HG02970 (cell line): ENCODE data around the gene RALGDS.
A peak's percentile ranks its signal among the peaks of the same experiment; 100 is the strongest.

Experiments used
- ATAC-seq: cut with Tn5 transposase; IDR thresholded peaks from one replicate; pipeline ENCODE4 v1.9.1; 2021; ENCODE audit warnings: mild to moderate bottlenecking, moderate library complexity, moderate number of reproducible peaks; ENCODE audit not compliant: unreplicated experiment, low FRiP score

Gene RALGDS

DNA sequence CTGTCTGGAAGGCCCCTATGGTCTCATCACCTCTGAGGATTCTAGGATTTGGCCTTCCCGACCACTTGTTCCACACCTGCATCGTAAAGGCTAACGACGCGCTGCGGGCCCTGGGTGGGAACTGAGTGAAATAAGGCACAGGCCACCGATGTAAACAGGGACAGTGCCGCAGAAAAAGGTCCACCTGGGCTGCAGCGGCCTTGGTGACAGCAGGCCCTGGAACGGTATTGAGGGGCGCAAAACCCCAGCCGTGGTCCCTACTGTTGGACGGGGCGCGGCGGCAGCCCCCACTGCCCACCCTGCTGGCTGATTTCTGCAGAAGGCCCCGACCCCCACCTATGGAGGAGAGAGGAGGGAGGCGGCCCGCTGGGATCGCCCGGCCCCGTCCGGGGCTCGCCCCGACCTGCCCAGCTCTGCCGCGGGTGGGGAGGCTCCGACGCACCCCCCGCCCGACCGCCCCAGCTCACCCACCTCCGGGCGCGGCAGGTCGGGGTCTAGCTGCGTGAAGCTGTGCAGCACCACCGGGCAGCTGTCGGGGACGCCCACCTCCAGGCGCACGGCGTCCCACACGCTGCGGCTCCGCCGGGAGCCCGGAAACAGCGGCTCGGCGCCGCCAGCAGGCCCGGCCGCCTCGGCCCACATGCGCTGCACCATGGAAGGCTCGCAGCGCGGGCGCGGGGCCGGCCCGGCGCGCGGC lies 391 bp downstream of the RALGDS start:
- peak; percentile 9 for ATAC-seq

DNA sequence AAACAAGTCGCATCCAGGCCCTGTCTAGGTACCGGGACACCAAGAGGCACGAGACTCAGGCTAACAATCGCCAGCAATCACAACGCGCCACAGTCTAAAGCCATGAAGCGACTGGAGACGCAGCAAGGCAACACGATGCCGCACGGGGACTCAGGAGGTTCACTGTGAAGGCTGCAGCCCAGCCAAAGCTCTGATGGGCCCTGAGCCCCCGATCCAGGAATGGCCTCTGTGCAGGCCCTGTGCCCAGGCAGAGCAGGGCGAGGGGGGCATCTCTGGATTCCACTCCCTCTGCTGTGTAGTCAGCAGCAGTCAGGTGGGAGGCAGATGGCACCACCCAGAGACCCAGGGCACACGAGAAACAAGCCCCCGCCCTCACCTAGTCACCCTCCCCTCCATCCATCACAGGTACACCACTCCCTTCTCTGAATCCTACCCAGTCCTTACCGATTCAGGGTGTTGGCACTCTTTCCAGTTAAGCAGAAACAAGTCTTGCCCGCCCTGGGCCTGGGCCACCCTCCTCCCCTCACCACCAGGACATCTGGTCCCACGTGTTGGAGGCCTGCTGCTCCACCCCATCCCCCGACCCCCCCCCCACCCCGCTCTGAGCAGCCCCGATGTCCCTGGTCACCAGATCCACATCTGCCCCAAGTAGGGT lies 1.1 kb downstream of the RALGDS start:
- no peak for ATAC-seq

DNA sequence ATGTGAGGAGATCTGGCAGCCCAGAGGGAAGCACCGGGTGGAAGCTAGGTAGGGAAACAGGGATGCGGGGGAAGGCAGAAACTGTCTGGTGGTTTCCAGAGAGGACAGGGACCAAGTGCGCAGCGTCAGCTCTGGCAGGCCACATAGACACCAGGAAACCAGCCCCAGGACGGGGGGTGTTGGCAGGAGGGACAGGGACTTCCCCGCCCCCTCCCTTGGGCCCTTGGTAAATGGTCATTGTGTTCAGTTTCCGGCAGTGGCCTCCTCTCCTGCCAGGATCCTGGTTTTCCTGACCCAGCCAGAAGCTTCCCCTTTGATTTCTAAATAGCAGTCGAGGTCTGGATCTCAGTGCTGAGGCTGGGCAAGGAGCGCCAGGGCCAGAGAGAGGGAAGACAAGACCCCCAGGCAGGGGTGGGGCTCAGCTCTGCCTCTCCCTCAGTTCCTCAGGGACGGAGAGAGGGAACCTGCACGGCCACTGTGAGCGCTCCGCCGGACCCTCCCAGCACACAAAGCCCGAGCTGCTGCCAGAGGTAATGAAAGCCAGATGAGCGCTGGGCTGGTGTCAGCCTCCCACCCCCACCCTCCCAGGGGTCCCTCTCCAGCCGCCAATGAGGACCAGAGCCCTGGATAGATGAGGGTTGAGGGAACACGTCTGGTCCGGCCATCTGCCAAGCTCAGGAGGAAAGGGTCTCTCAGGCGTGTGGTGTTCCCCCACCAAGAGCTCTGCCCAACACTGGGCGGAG lies 1.8 kb downstream of the RALGDS start:
- no peak for ATAC-seq

DNA sequence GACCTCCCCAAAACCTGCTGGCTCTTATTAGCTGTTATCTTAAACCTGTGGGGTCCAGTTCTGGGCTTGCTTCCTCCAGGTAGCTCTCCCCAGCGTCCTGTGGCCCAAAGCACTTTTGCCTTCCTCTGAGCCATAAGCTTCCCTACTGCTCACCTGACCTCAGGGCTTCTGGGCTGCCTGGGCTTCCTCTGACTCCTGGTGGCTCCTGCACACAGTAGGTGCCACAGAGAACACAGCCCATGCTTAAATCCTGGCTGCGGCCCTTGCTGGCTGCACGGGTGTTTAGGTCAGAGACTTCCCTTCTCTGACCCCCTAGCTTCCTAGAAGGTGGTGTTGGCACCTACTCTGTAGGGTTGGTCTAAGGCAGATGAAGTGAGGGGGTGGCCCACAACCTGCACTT lies 2.5 kb downstream of the RALGDS start:
- no peak for ATAC-seq

DNA sequence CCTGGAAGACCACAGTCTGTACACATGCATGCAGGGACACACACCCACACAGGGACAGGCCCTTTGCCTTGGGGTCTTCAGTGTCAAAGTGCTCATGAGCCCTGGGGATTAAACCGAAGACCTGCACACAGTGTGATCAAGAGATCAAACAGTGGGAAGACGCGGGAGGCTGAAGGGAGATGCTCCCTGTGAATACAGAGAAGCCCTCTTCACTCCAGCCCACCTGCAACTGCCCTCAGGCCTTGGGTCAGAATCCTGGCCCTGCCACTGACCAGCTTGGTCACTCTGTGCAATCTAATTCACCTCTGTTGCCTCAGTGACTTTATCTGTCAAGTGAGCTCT lies 2.9 kb downstream of the RALGDS start:
- no peak for ATAC-seq

DNA sequence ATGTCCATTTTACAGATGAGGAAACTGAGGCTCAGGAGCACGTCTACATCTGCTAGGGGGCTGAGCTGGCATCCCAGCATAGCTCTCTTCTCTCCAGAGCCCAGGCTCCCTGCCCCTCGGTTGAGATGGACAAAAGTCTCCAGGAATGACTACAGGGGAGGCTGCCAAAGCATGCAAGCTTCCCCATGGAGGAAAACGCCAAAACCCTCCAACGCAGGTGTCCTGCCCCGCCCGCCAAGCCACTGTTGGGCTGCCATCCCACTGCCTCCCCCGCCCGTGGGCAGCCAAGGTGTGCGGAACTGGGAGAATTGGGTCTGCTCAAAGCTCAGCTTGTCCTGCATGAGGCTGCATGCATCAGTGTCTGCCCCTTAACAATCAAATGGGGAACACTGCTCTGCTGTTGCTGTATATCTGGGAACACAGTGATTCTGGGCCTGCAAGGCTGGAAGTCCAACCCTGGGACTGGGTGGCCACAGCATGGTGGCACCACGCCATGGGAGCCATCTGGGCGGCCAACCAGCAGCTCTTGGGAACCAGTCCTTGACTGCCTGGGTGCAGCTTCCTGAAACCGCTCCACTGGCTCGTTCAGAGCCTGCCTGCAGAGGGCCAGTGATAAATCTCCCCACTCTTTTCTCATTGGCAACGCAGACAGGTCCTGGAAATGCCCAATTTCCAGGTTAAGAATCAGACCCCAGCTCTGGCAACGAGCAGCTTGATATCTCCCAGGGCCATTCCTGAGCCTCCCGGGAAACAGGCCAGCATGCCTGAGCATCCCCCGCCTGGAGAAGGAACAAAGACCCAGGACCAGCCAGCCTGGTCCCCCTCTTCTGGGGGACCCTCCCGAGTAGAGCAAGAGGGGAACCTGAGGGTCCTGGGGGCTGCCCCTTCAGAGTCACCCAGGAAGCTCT lies 3.5 kb downstream of the RALGDS start:
- ATAC-seq: no peak

DNA sequence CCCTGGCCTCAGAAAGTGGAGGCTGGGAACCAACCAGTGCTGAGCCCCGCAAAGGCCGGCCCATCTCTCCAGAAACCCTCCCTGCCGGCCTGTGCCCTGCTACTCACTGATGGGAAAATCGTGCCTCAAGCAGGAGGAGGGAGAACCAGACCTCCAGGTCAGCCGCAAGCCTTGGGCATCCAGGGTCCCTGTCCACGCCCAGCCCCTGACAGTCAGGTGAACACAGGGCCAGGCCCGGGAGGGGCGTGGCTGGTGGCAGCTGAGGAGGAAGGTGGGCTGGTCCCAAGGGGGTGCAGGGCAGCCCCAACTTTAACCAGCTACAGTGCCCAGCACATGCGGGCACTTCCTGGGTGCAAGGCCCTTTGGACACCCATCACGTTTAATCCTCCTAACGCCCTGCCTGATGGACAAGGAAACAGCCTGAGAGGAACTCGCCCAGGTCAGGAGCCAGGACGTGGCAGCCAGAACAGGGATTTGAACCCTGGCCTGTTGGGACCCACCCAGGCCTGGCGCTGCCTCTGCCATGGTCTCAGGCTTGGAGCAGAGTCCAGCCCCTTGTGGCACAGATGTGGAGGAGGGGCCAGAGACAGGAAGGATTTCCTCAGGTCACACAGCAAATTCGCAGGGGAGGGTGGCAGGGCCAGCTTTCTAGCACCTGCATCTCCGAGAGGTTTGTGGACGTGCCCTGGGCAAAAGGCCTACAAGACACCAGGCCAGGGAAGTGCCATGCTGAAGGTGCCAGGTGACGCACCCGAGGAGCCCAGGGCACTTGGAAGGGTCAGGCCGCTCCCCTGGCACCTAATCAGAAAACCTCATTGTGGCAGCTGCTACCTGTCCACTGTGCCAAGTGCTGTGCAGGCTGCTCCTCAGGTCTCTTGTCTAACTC lies 4.5 kb downstream of the RALGDS start:
- ATAC-seq: no peak

DNA sequence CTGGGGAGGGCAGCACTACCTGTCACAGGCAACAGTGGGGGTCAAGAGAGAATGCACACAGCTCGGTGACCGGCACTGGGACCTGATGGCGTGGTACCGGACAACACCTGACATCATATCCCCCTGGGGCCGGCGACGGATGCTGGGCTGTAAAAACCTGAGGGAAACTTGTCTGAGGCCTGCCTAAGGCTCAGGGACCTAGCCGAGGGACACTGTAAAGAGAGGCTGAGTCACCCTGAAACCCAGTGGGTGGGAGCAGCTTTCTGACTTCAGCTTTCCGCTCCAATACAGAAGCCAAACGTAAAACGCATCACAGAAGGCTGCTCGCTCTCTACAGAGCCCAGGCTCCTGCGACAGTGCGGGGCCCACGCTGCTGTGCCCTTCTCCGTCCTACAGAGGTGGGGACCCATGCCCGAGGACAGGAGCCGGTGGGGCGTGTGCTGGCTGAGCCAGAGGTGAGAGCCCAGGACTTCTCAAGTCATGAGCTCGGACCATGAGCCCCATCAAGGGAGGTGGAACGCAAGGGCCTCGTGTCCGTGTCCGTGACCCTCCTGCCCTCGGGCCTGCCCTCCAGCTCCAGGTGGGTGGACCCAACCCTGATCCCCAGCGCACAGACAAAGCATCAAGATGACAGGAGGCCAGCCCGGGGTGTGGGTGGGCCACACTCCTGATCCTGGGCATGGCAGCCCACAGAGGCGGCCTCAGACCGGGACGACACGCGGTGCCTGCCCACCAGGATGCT lies 5.3 kb downstream of the RALGDS start:
- ATAC-seq: peak; percentile 53

DNA sequence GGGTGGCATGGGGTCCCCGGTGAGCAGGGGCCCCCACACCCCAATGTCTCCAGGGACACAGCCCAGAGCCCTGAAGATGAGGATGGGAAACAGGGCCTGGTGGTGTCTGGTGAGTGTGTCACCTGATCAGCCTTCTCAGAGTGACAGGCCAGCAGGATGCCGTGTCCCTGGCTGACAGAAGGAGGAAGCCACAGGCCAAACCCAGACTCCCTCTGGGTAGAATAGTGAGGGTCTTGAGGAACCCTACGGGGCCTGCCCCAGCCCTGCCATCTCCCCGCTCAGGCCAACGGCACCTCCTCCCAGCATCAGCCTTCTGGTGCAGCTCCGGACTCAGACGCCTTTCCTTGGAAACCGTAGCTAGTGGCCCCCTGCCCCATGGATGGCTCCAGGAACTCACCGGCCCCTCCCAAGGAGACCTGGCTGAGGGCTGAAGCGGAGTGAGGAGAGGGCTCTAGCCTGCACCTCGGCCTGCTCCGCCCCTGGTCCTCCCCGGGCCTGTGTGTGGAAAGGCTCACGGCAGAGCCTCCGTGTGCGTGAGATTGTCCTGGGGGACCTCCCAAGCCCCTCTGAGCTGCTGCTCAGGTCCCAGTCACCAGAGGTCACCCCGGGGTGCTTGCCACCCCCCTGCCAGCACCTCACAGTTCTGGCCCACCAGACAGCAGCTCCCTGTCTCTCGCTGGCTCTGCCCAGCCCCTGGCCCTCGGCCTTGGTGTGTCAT lies 6.0 kb downstream of the RALGDS start:
- ATAC-seq: no peak

DNA sequence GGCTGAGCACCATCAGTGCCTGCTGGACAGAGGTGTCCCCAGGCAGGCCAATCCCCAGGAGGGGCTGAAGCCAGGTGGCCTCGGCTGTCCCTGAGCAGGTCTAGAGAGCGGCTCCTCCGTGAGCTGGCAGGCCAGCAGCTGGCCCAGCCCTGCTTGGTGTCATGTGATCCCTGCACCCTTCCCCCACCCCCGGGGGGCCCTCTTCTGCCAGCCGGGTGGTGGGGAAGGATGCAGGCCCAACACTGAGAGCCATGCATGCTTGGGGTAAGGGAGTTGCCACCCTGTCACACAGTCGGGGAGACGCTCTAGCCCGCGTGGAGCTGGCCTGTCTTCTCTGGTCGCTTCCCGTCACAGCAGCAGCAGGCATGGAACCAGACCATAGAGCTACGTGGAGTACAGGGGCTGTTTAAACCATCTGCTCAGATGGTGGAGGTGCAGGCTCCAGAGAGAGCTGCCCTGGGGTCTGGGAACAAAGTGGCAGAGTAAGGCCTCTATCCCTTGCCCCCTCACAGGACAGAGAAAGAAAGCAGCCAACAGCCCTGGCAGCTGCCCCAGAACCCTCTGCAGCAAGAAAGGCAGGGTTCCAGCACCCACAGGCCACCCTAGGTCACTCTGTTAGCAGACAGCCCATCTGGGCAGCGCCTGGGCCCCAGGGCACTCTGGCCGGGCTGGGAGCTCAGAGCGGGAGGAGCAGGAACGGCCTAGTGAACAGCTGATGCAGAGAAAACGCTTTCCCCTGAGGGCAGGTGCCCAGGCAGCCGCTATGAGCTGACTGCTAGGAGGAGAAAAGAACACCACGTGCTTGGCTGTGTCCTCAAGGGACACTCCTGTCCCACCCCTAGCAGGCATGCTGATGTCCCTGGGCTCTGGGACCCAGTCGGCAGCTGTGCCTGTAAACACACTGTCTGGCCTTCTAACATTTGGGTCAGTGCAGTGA lies 6.8 kb downstream of the RALGDS start:
- ATAC-seq: no peak

DNA sequence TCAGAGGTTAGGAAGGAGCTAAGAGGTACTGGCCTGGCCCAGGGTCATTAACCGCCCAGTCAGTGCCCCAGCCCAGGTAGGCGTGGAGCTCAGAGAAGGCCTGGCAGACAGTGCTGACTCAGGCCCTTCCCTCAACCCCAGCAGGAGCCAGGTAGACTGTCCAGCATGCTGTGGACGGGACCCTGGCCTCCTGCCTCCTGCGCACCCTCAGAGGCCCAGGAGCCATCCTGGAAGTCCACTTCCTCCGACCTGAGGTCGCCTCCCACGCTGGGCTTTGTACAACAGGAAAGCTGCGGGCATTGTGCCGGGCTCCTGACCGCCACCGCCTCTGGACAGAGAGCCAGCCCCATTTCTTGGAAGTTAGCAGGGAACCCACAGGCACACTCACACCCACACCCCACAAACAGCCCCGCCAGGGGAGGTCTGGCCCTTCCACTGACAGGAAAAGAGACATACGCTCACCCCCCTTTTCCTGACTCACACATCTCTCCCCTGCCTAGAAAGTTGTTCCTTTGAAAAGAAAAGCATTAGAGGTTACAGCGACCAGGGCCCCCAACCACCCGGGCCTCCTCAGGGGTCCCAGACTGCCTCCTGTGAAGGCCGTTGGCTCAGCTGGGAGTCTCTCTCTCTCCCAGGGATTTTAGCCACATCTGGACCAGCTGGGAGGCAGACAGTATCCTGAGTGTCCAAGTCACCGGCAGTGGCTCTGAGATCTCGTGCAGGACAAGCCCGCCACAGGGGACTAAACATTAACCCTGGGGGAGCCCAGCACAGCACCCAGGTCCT lies 7.7 kb downstream of the RALGDS start:
- ATAC-seq: no peak

DNA sequence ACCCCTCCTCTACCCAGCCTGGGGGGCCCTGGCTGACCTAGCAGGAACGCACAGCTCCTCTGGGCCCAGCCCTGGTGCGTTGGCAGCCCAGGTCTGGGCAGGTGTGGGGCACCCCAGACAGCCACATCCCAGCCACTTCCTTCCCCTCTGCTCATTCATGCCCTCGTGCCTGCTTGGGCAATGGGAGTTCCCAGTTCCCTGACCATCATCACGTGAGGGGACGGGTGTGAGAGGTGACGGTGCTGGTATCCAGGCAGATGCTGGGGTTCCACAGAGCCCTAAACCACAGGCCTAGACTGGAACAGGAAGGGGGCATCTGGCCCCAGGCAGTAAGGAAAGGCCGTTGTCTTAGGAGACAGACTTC lies 8.4 kb downstream of the RALGDS start:
- no peak for ATAC-seq

DNA sequence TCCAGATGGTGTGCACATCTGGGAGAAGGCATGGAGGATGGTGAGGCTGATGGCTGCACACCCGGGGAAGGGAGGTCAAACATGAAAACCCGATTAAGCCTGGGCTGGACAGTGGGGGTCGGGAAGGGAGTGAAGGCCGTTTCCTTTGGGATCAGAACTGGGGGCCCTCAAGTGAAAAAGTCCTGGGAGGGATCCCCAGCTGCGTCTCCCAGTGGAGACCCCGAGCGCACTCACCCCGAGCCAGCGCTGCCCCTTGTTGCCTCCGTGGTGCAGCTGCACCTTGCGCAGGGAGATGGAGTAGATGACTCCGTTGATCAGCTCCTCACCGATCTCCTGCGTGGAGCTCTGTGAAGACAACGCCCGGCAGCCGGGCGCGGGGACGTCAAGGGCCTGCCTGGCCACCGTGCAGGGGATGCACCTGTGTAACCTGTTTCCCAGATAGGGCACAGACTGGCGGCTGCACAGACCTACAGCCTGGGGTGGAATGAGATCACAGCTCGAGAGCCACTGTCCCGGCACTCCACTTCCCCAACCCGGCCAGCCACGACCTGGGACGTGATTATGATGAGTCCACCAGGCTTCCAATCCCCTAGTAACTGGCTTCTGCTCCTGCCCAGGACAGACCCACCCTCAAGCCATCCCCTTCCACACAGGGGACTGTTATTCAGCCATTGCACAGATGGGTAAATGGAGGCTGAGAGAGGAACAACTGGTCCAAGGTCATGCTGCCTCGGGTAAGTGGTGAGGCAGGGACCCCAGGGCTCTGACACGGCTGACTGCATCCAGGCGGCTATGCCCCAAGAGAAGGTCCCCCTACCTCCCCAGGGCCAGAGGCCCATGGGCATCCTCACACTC lies 9.0 kb downstream of the RALGDS start:
- ATAC-seq: no peak

DNA sequence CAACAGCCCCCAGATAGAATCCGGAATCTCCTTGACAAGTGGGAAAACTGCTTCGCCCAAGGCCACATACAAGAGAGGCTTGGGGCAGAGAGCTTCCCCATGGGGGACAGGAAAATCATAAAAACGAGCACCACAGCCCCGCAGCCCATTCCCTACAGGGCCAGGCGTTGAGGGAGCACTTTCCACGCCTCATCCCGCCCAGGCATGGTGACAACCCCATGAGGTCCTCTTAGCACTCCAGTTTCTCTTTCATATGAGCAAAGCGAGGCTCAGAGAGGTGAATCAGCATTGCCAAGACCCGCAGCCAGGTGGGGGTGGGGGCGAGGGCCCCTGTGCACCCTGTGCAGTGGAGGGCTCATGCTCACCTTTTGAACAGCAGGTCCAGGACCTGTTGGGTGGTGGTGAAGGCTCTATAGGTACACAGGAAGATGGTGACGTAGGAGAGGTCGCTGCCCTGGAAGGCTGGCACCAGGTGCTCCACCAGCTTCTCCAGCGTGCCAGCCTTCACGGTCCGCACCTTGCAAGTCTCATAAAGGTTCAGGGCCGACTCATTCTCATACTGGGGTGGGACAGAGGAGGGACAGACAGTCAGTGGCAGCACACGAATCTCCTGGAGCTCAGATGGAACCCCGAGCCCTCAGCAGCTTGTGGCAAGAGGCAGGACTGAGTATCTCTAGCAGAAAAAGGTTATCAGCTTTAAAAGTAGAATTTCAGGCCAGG lies 10.9 kb downstream of the RALGDS start:
- no peak for ATAC-seq
